GM23338 (cell line): ENCODE results near the gene FTO. TPM values are rescaled to one million over a fixed set of nuclear protein-coding genes. Genes with fewer than 3 reads are reported as not detected.

Source experiments
- ATAC-seq: fragments of 200-7000 bp; cut with Tn5 transposase; 3 replicates; pipeline ENCODE4 v1.9.1; 2020
- DNase-seq: peaks from one replicate; pipeline ENCODE4 v3.0.0-alpha.2; 2015; ENCODE audit warnings: low spot score
- H2AFZ ChIP-seq: fragments of 200-600 bp; sonication (generic); 2 replicates; pipeline ENCODE4 v1.8.0; 2016; ENCODE audit warnings: antibody characterized with exemption, mild to moderate bottlenecking, moderate library complexity
- H3F3A ChIP-seq: fragments of 200-600 bp; sonication (generic); replicated peaks from 2 replicates; pipeline ENCODE4 v1.8.0; 2017; ENCODE audit warnings: antibody characterized with exemption, mixed run types, low read depth
- H3K27ac ChIP-seq: fragments of 200-600 bp; sonication (generic); 2 replicates; pipeline ENCODE4 v1.6.1; 2016; ENCODE audit warnings: low read depth
- H3K27me3 ChIP-seq: fragments of 200-600 bp; sonication (generic); 2 replicates; pipeline ENCODE4 v1.8.0; 2016; ENCODE audit warnings: mild to moderate bottlenecking, mixed run types, moderate library complexity; ENCODE audit not compliant: insufficient read depth
- H3K36me3 ChIP-seq: fragments of 200-600 bp; sonication (generic); 2 replicates; pipeline ENCODE4 v1.8.0; 2016; ENCODE audit warnings: mild to moderate bottlenecking; ENCODE audit not compliant: insufficient read depth
- H3K4me1 ChIP-seq: fragments of 200-600 bp; sonication (generic); 2 replicates; pipeline ENCODE4 v1.8.0; 2016; ENCODE audit warnings: mild to moderate bottlenecking, moderate library complexity; ENCODE audit not compliant: insufficient read depth
- H3K4me2 ChIP-seq: fragments of 200-600 bp; sonication (generic); 2 replicates; pipeline ENCODE4 v1.7.1; 2017; ENCODE audit warnings: mixed run types
- H3K4me3 ChIP-seq: fragments of 200-600 bp; sonication (generic); 2 replicates; pipeline ENCODE4 v1.6.1; 2016; ENCODE audit warnings: mixed run types
- H3K79me2 ChIP-seq: fragments of 200-600 bp; sonication (generic); replicated peaks from 2 replicates; pipeline ENCODE4 v1.8.0; 2017; ENCODE audit warnings: mild to moderate bottlenecking; ENCODE audit not compliant: insufficient read depth
- H3K9me2 ChIP-seq: fragments of 200-600 bp; sonication (generic); 2 replicates; pipeline ENCODE4 v1.8.0; 2017; ENCODE audit not compliant: insufficient read depth
- H4K20me1 ChIP-seq: fragments of 200-600 bp; sonication (generic); replicated peaks from 2 replicates; pipeline ENCODE4 v1.8.0; 2017; ENCODE audit warnings: mild to moderate bottlenecking; ENCODE audit not compliant: insufficient read depth
- H3K27ac Mint-ChIP-seq: 2 replicates; pipeline ENCODE4 v1.8.0; 2020; ENCODE audit warnings: inconsistent platforms, mild to moderate bottlenecking, moderate library complexity, mixed read lengths
- H3K27me3 Mint-ChIP-seq: 3 replicates; pipeline ENCODE4 v1.8.0; 2022; ENCODE audit warnings: low read depth, mild to moderate bottlenecking, moderate library complexity, mixed read lengths, inconsistent platforms; ENCODE audit not compliant: insufficient read depth, poor library complexity
- H3K36me3 Mint-ChIP-seq: 3 replicates; pipeline ENCODE4 v1.8.0; 2021; ENCODE audit warnings: low read depth, mild to moderate bottlenecking, inconsistent platforms, moderate library complexity, mixed read lengths
- H3K4me1 Mint-ChIP-seq: 3 replicates; pipeline ENCODE4 v1.8.0; 2020; ENCODE audit warnings: mild to moderate bottlenecking, inconsistent platforms, mixed read lengths
- H3K4me3 Mint-ChIP-seq: 3 replicates; pipeline ENCODE4 v1.8.0; 2021; ENCODE audit warnings: moderate library complexity, mild to moderate bottlenecking, inconsistent platforms, mixed read lengths
- H3K9me3 Mint-ChIP-seq: 3 replicates; pipeline ENCODE4 v1.8.0; 2020; ENCODE audit warnings: moderate library complexity, mild to moderate bottlenecking, inconsistent platforms, mixed read lengths
- CREB1 ChIP-seq: fragments of 250-450 bp; sonication (Bioruptor Pico); IDR thresholded peaks from 2 replicates; pipeline ENCODE4 v1.5.0; 2020; ENCODE audit warnings: low read depth, mild to moderate bottlenecking, moderate library complexity
- EZH2 ChIP-seq: fragments of 200-600 bp; sonication (generic); IDR thresholded peaks from one replicate; pipeline ENCODE4 v1.8.0; 2017; ENCODE audit warnings: antibody characterized with exemption, mild to moderate bottlenecking, low read depth; ENCODE audit not compliant: unreplicated experiment
- EZH2phosphoT487 ChIP-seq: fragments of 200-600 bp; sonication (generic); IDR thresholded peaks from one replicate; pipeline ENCODE4 v1.8.1; 2018; ENCODE audit warnings: antibody characterized with exemption; ENCODE audit not compliant: unreplicated experiment
- JUNB ChIP-seq: IDR thresholded peaks from one replicate; pipeline ENCODE4 v1.6.1; 2016; ENCODE audit warnings: antibody characterized with exemption; ENCODE audit not compliant: unreplicated experiment
- NANOG ChIP-seq: IDR thresholded peaks from 2 replicates; pipeline ENCODE4 v1.6.1; 2016; ENCODE audit warnings: antibody characterized with exemption, borderline replicate concordance
- POLR2AphosphoS5 ChIP-seq: IDR thresholded peaks from 2 replicates; pipeline ENCODE4 v1.6.1; 2016; ENCODE audit warnings: antibody characterized with exemption, low read depth
- REST ChIP-seq: IDR thresholded peaks from one replicate; pipeline ENCODE4 v1.6.1; 2018; ENCODE audit warnings: antibody characterized with exemption; ENCODE audit not compliant: unreplicated experiment
- STAT1 ChIP-seq: IDR thresholded peaks from one replicate; pipeline ENCODE4 v1.6.1; 2016; ENCODE audit warnings: antibody characterized with exemption; ENCODE audit not compliant: unreplicated experiment
- ZNF114 ChIP-seq: fragments of 250-450 bp; sonication (Bioruptor Pico); IDR thresholded peaks from 2 replicates; pipeline ENCODE4 v1.5.0; 2020; ENCODE audit warnings: mild to moderate bottlenecking, moderate library complexity
- ZNF331 ChIP-seq: fragments of 250-450 bp; sonication (Bioruptor Pico); IDR thresholded peaks from 2 replicates; pipeline ENCODE4 v1.5.0; 2020; ENCODE audit warnings: low read depth, mild to moderate bottlenecking, moderate library complexity
- polyA plus RNA-seq: library from polyadenylated mRNA; unstranded; fragments of >200 nt; fragmentation: Nextera tagmentation; extraction: Ambion mirVana; gene quantifications from 2 replicates; pipeline ENCODE4 v1.2.1, GENCODE V29; 2016
- total RNA-seq: library from RNA; depleted of rRNA; stranded (reverse); fragments of >200 nt; shearing (Covaris generic); gene quantifications from 2 replicates; pipeline ENCODE4 v1.2.3, GENCODE V29; 2014
- TF ChIP-seq, protein P1 (sequence below): IDR thresholded peaks from 2 replicates; pipeline ENCODE4 v1.6.1; 2016; ENCODE audit warnings: antibody characterized with exemption
- TF ChIP-seq, protein P2 (sequence below): fragments of 250-450 bp; sonication (Bioruptor Pico); IDR thresholded peaks from 2 replicates; pipeline ENCODE4 v1.5.0; 2020; ENCODE audit warnings: mild to moderate bottlenecking, moderate library complexity
- TF ChIP-seq, protein P3 (sequence below), 2 experiments: fragments of 200-600 bp in 1 of 2; sonication (generic) in 1 of 2; conservative IDR thresholded peaks; 2 replicates each; pipeline versions ENCODE4 v1.5.1 to v1.6.1; 2016 to 2017; ENCODE audit warnings: antibody characterized with exemption in 2 of 2, low read depth in 2 of 2, mild to moderate bottlenecking in 2 of 2, moderate library complexity in 1 of 2

Gene FTO
- total and polyA plus RNA-seq, 2 experiments from 2014 or later: 17.7 to 69.6 TPM

DNA sequence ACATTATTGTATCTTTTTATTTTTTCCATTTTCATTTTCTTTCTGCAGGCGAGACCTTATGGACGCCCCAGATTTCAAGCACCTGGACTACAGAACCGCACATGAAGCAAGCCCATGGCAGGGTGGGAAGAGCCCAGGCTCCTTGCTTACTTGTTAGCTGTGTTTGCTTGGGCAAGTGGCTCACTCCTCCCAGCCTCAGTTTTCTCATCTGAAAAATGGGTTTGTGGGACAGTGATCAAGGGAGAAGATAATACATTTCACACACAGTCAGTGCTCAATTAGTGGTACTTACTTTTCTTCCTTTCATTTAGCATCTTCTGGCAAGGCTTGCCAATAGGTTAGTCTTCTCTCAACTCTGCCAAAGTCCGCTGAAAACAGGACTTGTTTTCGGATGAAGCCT lies 465.2 kb downstream of the FTO start:
- no peaks in the 10 kb centered on the region for H3K27me3 ChIP-seq
- Mint-ChIP-seq H3K27ac (no peak overlapping the region), H3K4me1 (peaks cover 22% of the 10 kb centered on the region), H3K27me3 (peaks cover 2% of the 10 kb centered on the region), H3K36me3 (no peaks in the 10 kb centered on the region), H3K4me3 (no peak overlapping the region), H3K9me3 (no peaks in the 10 kb centered on the region)
- no peak overlapping the region for H3K4me2 ChIP-seq
- H3F3A ChIP-seq: no peaks in the 10 kb centered on the region
- H3K79me2 ChIP-seq: no peaks in the 10 kb centered on the region
- no peak for ATAC-seq
- TF ChIP-seq ZNF114 (CRISPR knock-in tag) (no peak), NANOG (no peak), STAT1 (no peak), REST (no peak), EZH2phosphoT487 (no peak), EZH2 (no peak), ZNF331 (no peak), JUNB (no peak), POLR2AphosphoS5 (no peak), CREB1 (CRISPR knock-in tag) (no peak)
- TF ChIP-seq, protein P1, sequence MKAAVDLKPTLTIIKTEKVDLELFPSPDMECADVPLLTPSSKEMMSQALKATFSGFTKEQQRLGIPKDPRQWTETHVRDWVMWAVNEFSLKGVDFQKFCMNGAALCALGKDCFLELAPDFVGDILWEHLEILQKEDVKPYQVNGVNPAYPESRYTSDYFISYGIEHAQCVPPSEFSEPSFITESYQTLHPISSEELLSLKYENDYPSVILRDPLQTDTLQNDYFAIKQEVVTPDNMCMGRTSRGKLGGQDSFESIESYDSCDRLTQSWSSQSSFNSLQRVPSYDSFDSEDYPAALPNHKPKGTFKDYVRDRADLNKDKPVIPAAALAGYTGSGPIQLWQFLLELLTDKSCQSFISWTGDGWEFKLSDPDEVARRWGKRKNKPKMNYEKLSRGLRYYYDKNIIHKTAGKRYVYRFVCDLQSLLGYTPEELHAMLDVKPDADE: no peak
- TF ChIP-seq, protein P2, sequence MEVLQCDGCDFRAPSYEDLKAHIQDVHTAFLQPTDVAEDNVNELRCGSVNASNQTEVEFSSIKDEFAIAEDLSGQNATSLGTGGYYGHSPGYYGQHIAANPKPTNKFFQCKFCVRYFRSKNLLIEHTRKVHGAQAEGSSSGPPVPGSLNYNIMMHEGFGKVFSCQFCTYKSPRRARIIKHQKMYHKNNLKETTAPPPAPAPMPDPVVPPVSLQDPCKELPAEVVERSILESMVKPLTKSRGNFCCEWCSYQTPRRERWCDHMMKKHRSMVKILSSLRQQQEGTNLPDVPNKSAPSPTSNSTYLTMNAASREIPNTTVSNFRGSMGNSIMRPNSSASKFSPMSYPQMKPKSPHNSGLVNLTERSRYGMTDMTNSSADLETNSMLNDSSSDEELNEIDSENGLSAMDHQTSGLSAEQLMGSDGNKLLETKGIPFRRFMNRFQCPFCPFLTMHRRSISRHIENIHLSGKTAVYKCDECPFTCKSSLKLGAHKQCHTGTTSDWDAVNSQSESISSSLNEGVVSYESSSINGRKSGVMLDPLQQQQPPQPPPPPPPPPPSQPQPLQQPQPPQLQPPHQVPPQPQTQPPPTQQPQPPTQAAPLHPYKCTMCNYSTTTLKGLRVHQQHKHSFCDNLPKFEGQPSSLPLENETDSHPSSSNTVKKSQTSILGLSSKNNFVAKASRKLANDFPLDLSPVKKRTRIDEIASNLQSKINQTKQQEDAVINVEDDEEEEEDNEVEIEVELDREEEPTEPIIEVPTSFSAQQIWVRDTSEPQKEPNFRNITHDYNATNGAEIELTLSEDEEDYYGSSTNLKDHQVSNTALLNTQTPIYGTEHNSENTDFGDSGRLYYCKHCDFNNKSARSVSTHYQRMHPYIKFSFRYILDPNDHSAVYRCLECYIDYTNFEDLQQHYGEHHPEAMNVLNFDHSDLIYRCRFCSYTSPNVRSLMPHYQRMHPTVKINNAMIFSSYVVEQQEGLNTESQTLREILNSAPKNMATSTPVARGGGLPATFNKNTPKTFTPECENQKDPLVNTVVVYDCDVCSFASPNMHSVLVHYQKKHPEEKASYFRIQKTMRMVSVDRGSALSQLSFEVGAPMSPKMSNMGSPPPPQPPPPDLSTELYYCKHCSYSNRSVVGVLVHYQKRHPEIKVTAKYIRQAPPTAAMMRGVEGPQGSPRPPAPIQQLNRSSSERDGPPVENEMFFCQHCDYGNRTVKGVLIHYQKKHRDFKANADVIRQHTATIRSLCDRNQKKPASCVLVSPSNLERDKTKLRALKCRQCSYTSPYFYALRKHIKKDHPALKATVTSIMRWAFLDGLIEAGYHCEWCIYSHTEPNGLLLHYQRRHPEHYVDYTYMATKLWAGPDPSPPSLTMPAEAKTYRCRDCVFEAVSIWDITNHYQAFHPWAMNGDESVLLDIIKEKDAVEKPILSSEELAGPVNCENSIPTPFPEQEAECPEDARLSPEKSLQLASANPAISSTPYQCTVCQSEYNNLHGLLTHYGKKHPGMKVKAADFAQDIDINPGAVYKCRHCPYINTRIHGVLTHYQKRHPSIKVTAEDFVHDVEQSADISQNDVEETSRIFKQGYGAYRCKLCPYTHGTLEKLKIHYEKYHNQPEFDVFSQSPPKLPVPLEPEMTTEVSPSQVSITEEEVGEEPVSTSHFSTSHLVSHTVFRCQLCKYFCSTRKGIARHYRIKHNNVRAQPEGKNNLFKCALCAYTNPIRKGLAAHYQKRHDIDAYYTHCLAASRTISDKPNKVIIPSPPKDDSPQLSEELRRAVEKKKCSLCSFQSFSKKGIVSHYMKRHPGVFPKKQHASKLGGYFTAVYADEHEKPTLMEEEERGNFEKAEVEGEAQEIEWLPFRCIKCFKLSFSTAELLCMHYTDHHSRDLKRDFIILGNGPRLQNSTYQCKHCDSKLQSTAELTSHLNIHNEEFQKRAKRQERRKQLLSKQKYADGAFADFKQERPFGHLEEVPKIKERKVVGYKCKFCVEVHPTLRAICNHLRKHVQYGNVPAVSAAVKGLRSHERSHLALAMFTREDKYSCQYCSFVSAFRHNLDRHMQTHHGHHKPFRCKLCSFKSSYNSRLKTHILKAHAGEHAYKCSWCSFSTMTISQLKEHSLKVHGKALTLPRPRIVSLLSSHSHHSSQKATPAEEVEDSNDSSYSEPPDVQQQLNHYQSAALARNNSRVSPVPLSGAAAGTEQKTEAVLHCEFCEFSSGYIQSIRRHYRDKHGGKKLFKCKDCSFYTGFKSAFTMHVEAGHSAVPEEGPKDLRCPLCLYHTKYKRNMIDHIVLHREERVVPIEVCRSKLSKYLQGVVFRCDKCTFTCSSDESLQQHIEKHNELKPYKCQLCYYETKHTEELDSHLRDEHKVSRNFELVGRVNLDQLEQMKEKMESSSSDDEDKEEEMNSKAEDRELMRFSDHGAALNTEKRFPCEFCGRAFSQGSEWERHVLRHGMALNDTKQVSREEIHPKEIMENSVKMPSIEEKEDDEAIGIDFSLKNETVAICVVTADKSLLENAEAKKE (CRISPR knock-in tag): no peak
- TF ChIP-seq, protein P3, sequence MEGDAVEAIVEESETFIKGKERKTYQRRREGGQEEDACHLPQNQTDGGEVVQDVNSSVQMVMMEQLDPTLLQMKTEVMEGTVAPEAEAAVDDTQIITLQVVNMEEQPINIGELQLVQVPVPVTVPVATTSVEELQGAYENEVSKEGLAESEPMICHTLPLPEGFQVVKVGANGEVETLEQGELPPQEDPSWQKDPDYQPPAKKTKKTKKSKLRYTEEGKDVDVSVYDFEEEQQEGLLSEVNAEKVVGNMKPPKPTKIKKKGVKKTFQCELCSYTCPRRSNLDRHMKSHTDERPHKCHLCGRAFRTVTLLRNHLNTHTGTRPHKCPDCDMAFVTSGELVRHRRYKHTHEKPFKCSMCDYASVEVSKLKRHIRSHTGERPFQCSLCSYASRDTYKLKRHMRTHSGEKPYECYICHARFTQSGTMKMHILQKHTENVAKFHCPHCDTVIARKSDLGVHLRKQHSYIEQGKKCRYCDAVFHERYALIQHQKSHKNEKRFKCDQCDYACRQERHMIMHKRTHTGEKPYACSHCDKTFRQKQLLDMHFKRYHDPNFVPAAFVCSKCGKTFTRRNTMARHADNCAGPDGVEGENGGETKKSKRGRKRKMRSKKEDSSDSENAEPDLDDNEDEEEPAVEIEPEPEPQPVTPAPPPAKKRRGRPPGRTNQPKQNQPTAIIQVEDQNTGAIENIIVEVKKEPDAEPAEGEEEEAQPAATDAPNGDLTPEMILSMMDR (conservative IDR thresholded peaks at IDR 0.05; ENCODE audit: low read depth in 2 of 2): no peak
- no peak overlapping the region for H3K4me3 ChIP-seq
- no peak overlapping the region for H3K27ac ChIP-seq
- no peak overlapping the region for H2AFZ ChIP-seq
- H3K9me2 ChIP-seq: no peaks in the 10 kb centered on the region; the same call in 1 of the 2 replicates
- H3K4me1 ChIP-seq: peaks cover 12% of the 10 kb centered on the region
- H3K36me3 ChIP-seq: no peaks in the 10 kb centered on the region
- no peak for DNase-seq
- H4K20me1 ChIP-seq: no peaks in the 10 kb centered on the region
